AG09309 (cell line): ENCODE measurements around the gene BCAR1.
"Not testable (repeated sequence)": the region's sequence is repeated elsewhere in the genome, so short reads cannot be mapped to it uniquely, and the experiment has no call there.

Experiments used
- DNase-seq: peaks from one replicate; pipeline ENCODE4 v3.0.0-alpha.2; 2010; ENCODE audit warnings: low read depth
- H3K4me3 ChIP-seq: 2 replicates; pipeline ENCODE4 v1.5.1; 2011; ENCODE audit warnings: mild to moderate bottlenecking, low read depth, low read length, moderate library complexity; ENCODE audit not compliant: control insufficient read depth
- TF ChIP-seq, protein P1 (sequence below): IDR thresholded peaks from 2 replicates; pipeline ENCODE4 v1.5.1; 2011; ENCODE audit warnings: mild to moderate bottlenecking, low read depth, low read length, inconsistent platforms; ENCODE audit not compliant: insufficient read depth, control insufficient read depth; ENCODE audit errors: missing control alignments

The BCAR1 gene

DNA sequence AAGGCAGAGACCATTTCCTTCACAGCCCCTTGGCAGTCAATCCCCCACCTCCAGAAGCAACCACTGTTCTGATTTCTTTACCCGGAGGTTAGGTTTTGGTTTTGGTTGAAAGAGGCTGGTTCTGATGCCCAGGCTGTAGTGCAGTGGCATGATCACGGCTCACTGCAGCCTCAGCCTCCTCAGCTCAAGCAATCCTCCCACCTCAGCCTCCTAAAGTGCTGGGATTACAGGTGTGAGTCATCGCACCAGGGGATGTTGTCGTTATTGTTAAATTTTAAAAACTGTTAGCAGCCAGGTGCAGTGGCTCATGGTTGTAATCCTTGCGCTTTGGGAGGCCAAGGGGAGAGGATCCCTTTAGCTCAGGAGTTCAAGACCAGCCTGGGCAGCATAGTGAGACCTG lies 41.5 kb downstream of the BCAR1 start:
- H3K4me3 ChIP-seq: no peak overlapping the region
- TF ChIP-seq, protein P1, sequence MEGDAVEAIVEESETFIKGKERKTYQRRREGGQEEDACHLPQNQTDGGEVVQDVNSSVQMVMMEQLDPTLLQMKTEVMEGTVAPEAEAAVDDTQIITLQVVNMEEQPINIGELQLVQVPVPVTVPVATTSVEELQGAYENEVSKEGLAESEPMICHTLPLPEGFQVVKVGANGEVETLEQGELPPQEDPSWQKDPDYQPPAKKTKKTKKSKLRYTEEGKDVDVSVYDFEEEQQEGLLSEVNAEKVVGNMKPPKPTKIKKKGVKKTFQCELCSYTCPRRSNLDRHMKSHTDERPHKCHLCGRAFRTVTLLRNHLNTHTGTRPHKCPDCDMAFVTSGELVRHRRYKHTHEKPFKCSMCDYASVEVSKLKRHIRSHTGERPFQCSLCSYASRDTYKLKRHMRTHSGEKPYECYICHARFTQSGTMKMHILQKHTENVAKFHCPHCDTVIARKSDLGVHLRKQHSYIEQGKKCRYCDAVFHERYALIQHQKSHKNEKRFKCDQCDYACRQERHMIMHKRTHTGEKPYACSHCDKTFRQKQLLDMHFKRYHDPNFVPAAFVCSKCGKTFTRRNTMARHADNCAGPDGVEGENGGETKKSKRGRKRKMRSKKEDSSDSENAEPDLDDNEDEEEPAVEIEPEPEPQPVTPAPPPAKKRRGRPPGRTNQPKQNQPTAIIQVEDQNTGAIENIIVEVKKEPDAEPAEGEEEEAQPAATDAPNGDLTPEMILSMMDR: no peak
- DNase-seq: no peak

DNA sequence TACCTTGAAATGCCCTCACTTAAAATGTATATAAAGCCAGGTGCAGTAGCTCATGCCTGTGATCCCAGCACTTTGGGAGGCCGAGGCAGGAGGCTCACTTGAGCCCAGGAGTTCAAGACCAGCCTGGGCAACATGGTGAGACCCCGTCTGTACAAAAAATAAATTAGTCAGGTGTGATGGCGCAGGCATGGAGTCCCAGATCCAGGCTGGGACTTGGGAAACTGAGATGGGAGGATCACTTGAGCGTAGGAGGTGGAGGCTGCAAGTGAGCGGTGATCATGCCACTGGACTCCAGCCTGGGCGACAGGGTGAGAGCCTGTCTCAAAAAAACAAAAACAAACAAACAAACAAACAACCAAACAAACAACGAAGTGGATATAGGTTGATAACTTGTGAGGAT lies 41.9 kb downstream of the BCAR1 start:
- not testable (repeated sequence) for DNase-seq, H3K4me3 ChIP-seq

DNA sequence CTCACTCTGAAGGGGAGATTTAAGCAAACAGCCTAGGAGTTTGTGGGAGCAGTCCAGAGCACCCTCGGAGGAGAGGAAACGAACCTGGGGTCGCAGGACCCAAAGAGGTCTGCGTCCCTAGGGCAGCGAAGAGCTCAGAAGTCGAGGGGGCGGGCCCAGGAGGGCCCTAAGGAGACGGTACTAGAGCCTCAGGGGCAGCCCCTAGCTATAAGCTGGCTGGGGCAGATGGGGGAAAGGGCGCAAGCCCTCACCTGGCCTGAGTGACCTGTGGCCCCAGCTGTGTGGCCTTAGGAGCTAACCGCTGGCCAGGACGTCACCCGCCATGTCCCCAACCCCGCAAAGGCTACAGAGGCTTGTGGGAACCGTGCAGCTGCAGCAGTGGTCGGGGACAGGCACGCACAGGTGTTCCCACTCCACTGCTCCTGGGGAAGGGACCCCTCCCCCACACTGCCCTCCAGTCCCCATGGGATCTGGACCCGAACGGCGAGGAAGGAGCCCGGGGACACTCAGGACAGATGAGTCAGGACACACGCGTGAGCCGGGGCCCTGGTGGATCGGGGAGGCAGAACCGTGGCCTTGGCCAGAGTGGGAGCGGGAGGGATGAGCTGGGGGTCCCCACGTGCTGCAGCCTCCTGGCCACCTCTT lies 42.4 kb downstream of the BCAR1 start:
- TF ChIP-seq, protein P1: no peak
- no peak for DNase-seq
- H3K4me3 ChIP-seq: no peak overlapping the region

DNA sequence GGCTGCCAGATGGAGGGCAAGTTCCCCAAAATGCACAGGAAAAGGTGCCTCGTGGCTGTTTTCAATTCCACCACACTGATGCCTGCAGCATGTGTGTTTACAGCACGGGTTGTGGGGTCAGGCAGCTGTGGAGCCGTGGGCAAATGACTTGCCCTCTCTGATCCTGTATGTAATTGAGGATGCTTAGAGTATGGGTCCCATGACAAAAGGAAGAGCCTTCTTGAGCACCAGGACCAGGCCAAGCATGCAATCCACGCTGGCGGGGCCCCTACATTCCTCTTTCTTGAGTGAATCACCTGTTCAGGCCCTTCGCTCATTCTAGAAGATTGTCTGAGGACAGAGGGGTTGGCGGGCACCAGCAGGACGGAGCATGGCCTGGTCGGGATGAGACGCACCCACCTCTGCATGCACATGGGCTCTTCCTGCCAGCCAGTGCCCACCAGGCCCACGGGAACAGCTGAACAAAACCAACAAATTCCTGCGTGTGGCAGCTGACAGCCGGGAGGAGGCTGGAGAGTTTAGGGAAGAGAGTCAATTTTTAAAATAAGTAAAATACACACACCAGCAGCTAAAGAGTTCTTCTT lies 43.1 kb downstream of the BCAR1 start:
- no peak for DNase-seq
- TF ChIP-seq, protein P1: no peak
- H3K4me3 ChIP-seq: no peak overlapping the region

DNA sequence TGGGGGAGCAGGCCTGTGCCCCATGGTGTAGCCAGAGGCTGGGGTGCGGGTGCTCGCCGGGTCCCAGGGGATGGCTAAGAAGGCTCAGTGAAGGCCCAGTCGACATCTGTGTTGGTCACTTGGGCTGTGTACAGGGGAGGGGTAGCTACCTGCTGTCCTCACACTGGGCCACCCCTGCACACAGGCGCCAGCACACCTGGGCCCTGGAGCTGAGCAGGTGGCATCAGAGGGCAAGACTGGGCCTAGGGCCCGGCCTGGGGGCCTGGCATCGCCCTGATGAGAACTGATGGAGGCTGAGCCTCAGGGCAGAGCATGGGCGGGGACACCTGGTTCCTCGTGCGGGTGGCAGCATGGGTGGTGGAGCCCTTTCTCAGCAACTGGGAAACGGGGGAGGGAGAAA lies 43.6 kb downstream of the BCAR1 start:
- no peak overlapping the region for H3K4me3 ChIP-seq
- TF ChIP-seq, protein P1: no peak
- no peak for DNase-seq

DNA sequence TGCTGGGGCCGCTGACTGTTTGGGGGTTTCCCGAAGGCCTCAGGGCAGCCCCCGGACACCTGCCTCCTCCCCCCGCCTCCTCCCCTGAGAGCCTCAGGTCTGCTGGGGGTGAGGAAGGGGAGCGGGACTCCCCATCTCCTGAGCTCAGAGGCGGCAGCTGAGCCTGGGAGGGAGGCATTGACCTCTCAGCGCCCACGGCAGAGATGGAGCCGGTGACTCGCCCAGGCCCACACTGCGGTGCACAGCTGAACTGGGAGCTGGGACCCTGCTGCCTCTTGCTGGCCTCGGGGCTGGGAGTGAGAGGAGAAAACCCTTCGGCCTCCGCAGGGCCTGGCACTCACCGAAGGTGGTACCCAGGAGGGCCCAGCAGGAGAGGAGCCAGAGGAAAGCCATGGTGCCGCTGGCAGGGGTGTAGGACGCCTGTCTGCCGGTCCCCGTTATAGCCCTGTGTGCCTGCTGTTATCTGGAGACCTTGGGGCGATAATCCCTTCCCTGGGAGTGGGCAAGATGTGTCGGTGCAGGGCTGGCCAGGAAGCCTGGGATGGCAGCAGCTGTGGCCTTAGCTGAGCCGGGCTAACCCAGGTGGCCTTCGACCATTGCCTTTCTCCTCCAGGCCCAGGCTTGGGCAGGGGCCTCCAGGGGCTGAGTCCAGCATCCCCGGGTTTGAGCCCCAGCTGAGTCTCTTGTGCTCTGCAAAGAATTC lies 44.5 kb downstream of the BCAR1 start, which contains the start of gene CTRB2:
Gene CTRB2, minus strand, starts transcription at position 413 of the 703 bp plus-strand sequence. Its CDS starts 20 bp downstream, at position 393.
- no peak for DNase-seq
- TF ChIP-seq, protein P1: no peak
- H3K4me3 ChIP-seq: no peak within 1 kb of the TSS

DNA sequence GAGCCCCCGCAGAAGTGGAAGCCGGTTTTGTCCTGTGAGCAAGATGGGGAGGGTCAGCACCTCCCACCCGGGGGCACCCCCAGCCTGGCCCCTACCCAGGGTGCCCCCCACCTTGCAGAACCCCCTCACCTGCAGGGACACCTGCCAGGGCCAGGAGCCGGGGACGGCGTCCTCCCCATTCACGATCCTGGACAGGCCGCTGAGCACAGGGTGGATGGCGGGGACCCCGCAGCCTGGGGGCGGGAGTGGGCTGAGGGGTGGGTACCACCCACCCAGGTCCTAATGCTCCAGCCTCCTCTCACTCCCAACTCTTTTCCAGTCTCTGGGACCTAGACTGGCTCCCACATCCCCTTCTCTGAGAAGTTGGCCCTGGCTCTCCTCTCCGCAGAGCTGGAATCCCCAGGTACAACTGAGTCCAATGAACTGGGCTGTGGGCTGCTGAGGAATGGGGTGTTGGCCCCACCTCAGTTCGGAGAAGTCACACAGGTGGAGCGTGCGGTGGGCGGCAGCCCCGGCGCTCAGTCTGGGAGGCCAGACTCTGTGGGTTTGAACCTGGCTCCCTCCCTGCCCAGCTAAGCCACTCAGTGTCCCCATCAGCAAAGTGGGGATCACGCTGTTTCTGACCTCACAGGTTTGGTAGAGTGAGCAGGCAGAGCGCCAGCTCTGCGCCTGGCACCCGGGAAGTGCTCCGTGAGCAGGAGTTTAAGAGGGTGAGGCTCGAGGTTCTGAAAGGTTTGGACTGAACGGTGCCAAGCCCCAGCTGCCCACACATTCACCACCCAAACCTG lies 45.3 kb downstream of the BCAR1 start:
- H3K4me3 ChIP-seq, DNase-seq: not testable (repeated sequence)

DNA sequence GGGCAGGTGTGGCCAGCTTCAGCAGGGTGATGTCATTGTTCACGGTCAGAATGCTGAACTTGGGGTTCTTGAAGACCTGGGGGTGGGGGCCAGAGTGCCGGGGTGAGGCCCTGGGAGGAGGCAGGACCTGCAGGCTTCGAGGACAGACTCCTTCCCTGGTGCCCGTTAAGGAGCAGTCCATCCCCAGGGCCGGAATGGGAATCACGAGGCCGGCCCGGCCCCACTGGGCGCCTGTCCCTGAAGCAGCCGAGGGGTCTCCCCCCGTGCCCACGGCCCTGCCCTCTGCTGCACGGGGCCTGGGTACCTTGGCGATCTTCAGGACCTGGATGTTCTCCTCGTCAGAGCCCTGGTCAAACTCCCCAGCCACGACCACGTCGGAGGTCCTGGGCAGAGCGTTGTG lies 46.0 kb downstream of the BCAR1 start:
- not testable (repeated sequence) for DNase-seq, H3K4me3 ChIP-seq

DNA sequence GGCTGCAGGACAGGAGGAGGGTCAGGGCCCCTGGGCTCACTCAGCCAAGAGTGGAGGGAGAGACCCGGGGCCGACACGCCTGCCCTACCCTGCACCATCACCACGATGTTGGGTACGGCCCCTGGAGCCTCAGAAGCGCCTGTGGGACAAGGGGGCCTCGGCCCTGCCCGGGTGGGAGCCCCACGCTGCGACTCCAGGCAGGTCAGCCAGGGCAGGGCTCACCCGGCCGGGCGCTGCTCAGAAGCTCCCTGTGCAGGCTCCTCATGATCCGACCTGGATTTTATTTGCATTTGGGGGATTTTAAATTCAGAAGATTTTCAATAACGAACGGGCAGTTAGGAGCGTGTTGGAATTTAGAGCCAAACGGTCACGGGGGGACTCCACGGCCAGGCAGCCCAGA lies 46.5 kb downstream of the BCAR1 start:
- DNase-seq, H3K4me3 ChIP-seq: not testable (repeated sequence)
